Measurements from ENCODE around the gene RTKN. TPM values are rescaled to one million over a fixed set of nuclear protein-coding genes. Genes with fewer than 3 reads are reported as not detected.

RTKN gene
- total and polyA plus RNA-seq, 2 of the 13 experiments (the other 11 are each of a cell fraction or from before 2014, with no cell fraction given), result 159 to 166 TPM

- TF ChIP-seq ARID3A (IDR thresholded peaks at IDR 0.05; ENCODE audit: low read depth, low read length) (peak; percentile 77), HNRNPH1 (optimal IDR thresholded peaks at IDR 0.05; ENCODE audit: low read depth, low read length) (no peak), ZBTB49 (CRISPR knock-in tag; IDR thresholded peaks at IDR 0.05; ENCODE audit: borderline replicate concordance) (no peak), MAFF (IDR thresholded peaks at IDR 0.05; ENCODE audit: low read depth, low read length) (no peak), TP53 (CRISPR knock-in tag; conservative IDR thresholded peaks at IDR 0.05) (no peak), ATF7-NPFF (CRISPR knock-in tag; IDR thresholded peaks at IDR 0.05; ENCODE audit: low read depth) (no peak), ZNF260 (CRISPR knock-in tag; IDR thresholded peaks at IDR 0.05; ENCODE audit: borderline replicate concordance, low read depth) (no peak), HHEX (CRISPR knock-in tag; IDR thresholded peaks at IDR 0.05) (peak; percentile 74), HMG20A (CRISPR knock-in tag; IDR thresholded peaks at IDR 0.05; ENCODE audit: borderline replicate concordance) (no peak; the same call in 1 of the 2 replicates), AGO2 (optimal IDR thresholded peaks at IDR 0.05; ENCODE audit: low read depth, low read length) (no peak), ZC3H13 (CRISPR knock-in tag; IDR thresholded peaks at IDR 0.05) (peak; percentile 92), ZBTB40 (IDR thresholded peaks at IDR 0.05) (no peak), ZBTB40 (CRISPR knock-in tag; IDR thresholded peaks at IDR 0.05) (no peak), ZNF720 (CRISPR knock-in tag; IDR thresholded peaks at IDR 0.05) (no peak), JUNB (CRISPR knock-in tag; IDR thresholded peaks at IDR 0.05; ENCODE audit: borderline replicate concordance) (peak; percentile 72; the same call in 1 of the 2 replicates), ZNF713 (CRISPR knock-in tag; IDR thresholded peaks at IDR 0.05) (no peak)
These were observed 47.1 kb upstream of the RTKN start (continued) for GRCh38 chr2:74488643-74489481.
